ENCODE results near the gene MT1H.

Gene MT1H

GRCh38 chr16:56636616-56637413 is 32.8 kb upstream of the MT1H start:
- no peak for DNase-seq (ENCODE audit: low read depth)

GRCh38 chr16:56637814-56638750 is 31.5 kb upstream of the MT1H start, which contains the start of gene MT1A:
Gene MT1A (plus strand): TSS chr16:56638666. CDS start chr16:56638739, 73 bp downstream.
- no peak for DNase-seq (ENCODE audit: low read depth)

- DNase-seq (ENCODE audit: low read depth) = no peak
Measured at GRCh38 chr16:56639045-56639444, 30.6 kb upstream of the MT1H start.

- DNase-seq (ENCODE audit: low read depth) = no peak
Measured at GRCh38 chr16:56640076-56640475, 29.5 kb upstream of the MT1H start.

GRCh38 chr16:56641166-56641565 is 28.4 kb upstream of the MT1H start:
- DNase-seq (ENCODE audit: low read depth) = no peak

GRCh38 chr16:56643080-56643778 is 26.4 kb upstream of the MT1H start:
- DNase-seq (ENCODE audit: low read depth) = no peak

- no peak for DNase-seq (ENCODE audit: low read depth)
Measured at GRCh38 chr16:56643833-56644232, 25.8 kb upstream of the MT1H start.

GRCh38 chr16:56645311-56645710 is 24.3 kb upstream of the MT1H start:
- DNase-seq (ENCODE audit: low read depth) = no peak

- no peak for DNase-seq (ENCODE audit: low read depth)
Measured at GRCh38 chr16:56645838-56646237, 23.8 kb upstream of the MT1H start.

GRCh38 chr16:56647641-56648431 is 21.8 kb upstream of the MT1H start:
- no peak for DNase-seq (ENCODE audit: low read depth)

- DNase-seq (ENCODE audit: low read depth) = no peak
Measured at GRCh38 chr16:56649271-56649670, 20.3 kb upstream of the MT1H start.

GRCh38 chr16:56649820-56650219 is 19.8 kb upstream of the MT1H start:
- DNase-seq (ENCODE audit: low read depth) = no peak

- no peak for DNase-seq (ENCODE audit: low read depth)
Measured at GRCh38 chr16:56651586-56651985, 18.0 kb upstream of the MT1H start, which contains the start of gene MT1B. Gene MT1B (plus strand): TSS chr16:56651886. CDS start chr16:56651954, 68 bp downstream.

GRCh38 chr16:56652600-56652999 is 17.0 kb upstream of the MT1H start:
- no peak for DNase-seq (ENCODE audit: low read depth)

- DNase-seq (ENCODE audit: low read depth) = no peak
Measured at GRCh38 chr16:56653218-56653617, 16.4 kb upstream of the MT1H start.

- DNase-seq (ENCODE audit: low read depth) = no peak
Measured at GRCh38 chr16:56657555-56658326, 11.9 kb upstream of the MT1H start, which contains the start of gene MT1F. Gene MT1F (plus strand): TSS chr16:56657959. CDS start chr16:56658059, 100 bp downstream.

- no peak for DNase-seq (ENCODE audit: low read depth)
Measured at GRCh38 chr16:56658327-56658875, 11.2 kb upstream of the MT1H start.

GRCh38 chr16:56662357-56663354 is 7.0 kb upstream of the MT1H start:
- no peak for DNase-seq (ENCODE audit: low read depth)

- no peak for DNase-seq (ENCODE audit: low read depth)
Measured at GRCh38 chr16:56664506-56664905, 5.1 kb upstream of the MT1H start.
